HEK293 (cell line): ENCODE data around the gene ST7.

Source experiments
- CTCF ChIA-PET: fragments of 350-600 bp; formaldehyde crosslinking; extraction: SDS; loops from one replicate; lab custom pipeline; 2021; ENCODE audit warnings: antibody characterized with exemption; lab: Yijun Ruan, JAX
- POLR2A ChIA-PET: fragments of 300-600 bp; formaldehyde crosslinking; extraction: SDS; loops from one replicate; lab custom pipeline; 2020; ENCODE audit warnings: antibody characterized with exemption, inconsistent platforms; lab: Yijun Ruan, JAX
- H3K27ac ChIP-seq: fragments of 200-500 bp; sonication (Bioruptor generic); 2 replicates; pipeline ENCODE4 v1.5.1; 2014; ENCODE audit warnings: low read depth, low read length, control low read depth, inconsistent platforms; ENCODE audit errors: extremely low read depth
- H3K36me3 ChIP-seq, 2 experiments: fragments of 200-500 bp in 1 of 2; sonication (Bioruptor generic) in 1 of 2; 1 replicate in 1 of 2; 2 replicates in 1 of 2; pipeline ENCODE4 v1.5.1; 2014 to 2017; ENCODE audit warnings: inconsistent platforms in 2 of 2, low read length in 2 of 2; ENCODE audit not compliant: control insufficient read depth in 2 of 2, insufficient read depth in 1 of 2
- H3K4me1 ChIP-seq: fragments of 200-500 bp; sonication (Bioruptor generic); 2 replicates; pipeline ENCODE4 v1.5.1; 2014; ENCODE audit warnings: mild to moderate bottlenecking, low read length, inconsistent platforms; ENCODE audit not compliant: control insufficient read depth, insufficient read depth
- H3K4me3 ChIP-seq: 2 replicates; pipeline ENCODE4 v1.5.1; 2011; ENCODE audit warnings: low read depth, mild to moderate bottlenecking, control low read depth, low read length, moderate library complexity
- H3K9me3 ChIP-seq: fragments of 200-500 bp; sonication (Bioruptor generic); 2 replicates; pipeline ENCODE4 v1.5.1; 2014; ENCODE audit warnings: low read depth, low read length, inconsistent platforms; ENCODE audit not compliant: control insufficient read depth, insufficient read depth
- GLI4 ChIP-seq: fragments of 450-650 bp; formaldehyde crosslinking; IDR thresholded peaks from 2 replicates; pipeline ENCODE4 v1.5.1; 2016; ENCODE audit warnings: missing biosample characterization, missing genetic modification characterization
- HOXD13 ChIP-seq: sonication (generic); formaldehyde crosslinking; IDR thresholded peaks from 2 replicates; pipeline ENCODE4 v1.8.0; 2022; ENCODE audit warnings: missing genetic modification reagents, borderline replicate concordance
- SP7 ChIP-seq: fragments of 450-650 bp; formaldehyde crosslinking; IDR thresholded peaks from 2 replicates; pipeline ENCODE4 v1.5.1; 2016; ENCODE audit warnings: missing biosample characterization, missing genetic modification characterization
- WT1 ChIP-seq: fragments of 450-650 bp; formaldehyde crosslinking; IDR thresholded peaks from 2 replicates; pipeline ENCODE4 v1.5.1; 2016; ENCODE audit warnings: missing biosample characterization, missing genetic modification characterization
- ZBTB21 ChIP-seq: fragments of 450-650 bp; formaldehyde crosslinking; IDR thresholded peaks from 2 replicates; pipeline ENCODE4 v1.5.1; 2017; ENCODE audit warnings: missing biosample characterization, missing genetic modification characterization
- ZNF223 ChIP-seq: fragments of 450-650 bp; formaldehyde crosslinking; IDR thresholded peaks from 2 replicates; pipeline ENCODE4 v1.5.1; 2016; ENCODE audit warnings: missing biosample characterization, missing genetic modification characterization
- ZNF335 ChIP-seq: fragments of 450-650 bp; formaldehyde crosslinking; conservative IDR thresholded peaks from 2 replicates; pipeline ENCODE4 v1.5.1; 2016; ENCODE audit warnings: missing biosample characterization, missing genetic modification characterization
- ZNF404 ChIP-seq: fragments of 450-650 bp; formaldehyde crosslinking; IDR thresholded peaks from 2 replicates; pipeline ENCODE4 v1.5.1; 2017; ENCODE audit warnings: missing biosample characterization, missing genetic modification characterization
- ZNF433 ChIP-seq: fragments of 450-650 bp; formaldehyde crosslinking; IDR thresholded peaks from 2 replicates; pipeline ENCODE4 v1.5.1; 2016; ENCODE audit warnings: missing biosample characterization, missing genetic modification characterization, low read depth
- ZNF549 ChIP-seq: fragments of 450-650 bp; IDR thresholded peaks from 2 replicates; pipeline ENCODE4 v1.5.1; 2018; ENCODE audit warnings: missing biosample characterization, missing genetic modification characterization, mild to moderate bottlenecking, inconsistent platforms, moderate library complexity
- ZNF624 ChIP-seq: fragments of 450-650 bp; formaldehyde crosslinking; IDR thresholded peaks from 2 replicates; pipeline ENCODE4 v1.5.1; 2017; ENCODE audit warnings: missing biosample characterization, missing genetic modification characterization
- ZNF791 ChIP-seq: fragments of 450-650 bp; formaldehyde crosslinking; IDR thresholded peaks from 2 replicates; pipeline ENCODE4 v1.5.1; 2016; ENCODE audit warnings: missing biosample characterization, missing genetic modification characterization
- ZSCAN23 ChIP-seq: fragments of 450-650 bp; formaldehyde crosslinking; IDR thresholded peaks from 2 replicates; pipeline ENCODE4 v1.5.1; 2016; ENCODE audit warnings: missing biosample characterization, missing genetic modification characterization
- TF ChIP-seq, protein P1 (sequence below): fragments of 450-650 bp; formaldehyde crosslinking; IDR thresholded peaks from 2 replicates; pipeline ENCODE4 v1.5.1; 2016; ENCODE audit warnings: missing biosample characterization, missing genetic modification characterization
- TF ChIP-seq, protein P2 (sequence below): fragments of 450-650 bp; formaldehyde crosslinking; IDR thresholded peaks from 2 replicates; pipeline ENCODE4 v1.5.1; 2016; ENCODE audit warnings: missing biosample characterization, missing genetic modification characterization
- TF ChIP-seq, protein P3 (sequence below): fragments of 450-650 bp; formaldehyde crosslinking; IDR thresholded peaks from 2 replicates; pipeline ENCODE4 v1.5.1; 2017; ENCODE audit warnings: missing biosample characterization, missing genetic modification characterization
- TF ChIP-seq, protein P4 (sequence below): fragments of 450-650 bp; IDR thresholded peaks from 2 replicates; pipeline ENCODE4 v1.5.1; 2018; ENCODE audit warnings: missing biosample characterization, mild to moderate bottlenecking, missing genetic modification characterization

The ST7 gene

DNA sequence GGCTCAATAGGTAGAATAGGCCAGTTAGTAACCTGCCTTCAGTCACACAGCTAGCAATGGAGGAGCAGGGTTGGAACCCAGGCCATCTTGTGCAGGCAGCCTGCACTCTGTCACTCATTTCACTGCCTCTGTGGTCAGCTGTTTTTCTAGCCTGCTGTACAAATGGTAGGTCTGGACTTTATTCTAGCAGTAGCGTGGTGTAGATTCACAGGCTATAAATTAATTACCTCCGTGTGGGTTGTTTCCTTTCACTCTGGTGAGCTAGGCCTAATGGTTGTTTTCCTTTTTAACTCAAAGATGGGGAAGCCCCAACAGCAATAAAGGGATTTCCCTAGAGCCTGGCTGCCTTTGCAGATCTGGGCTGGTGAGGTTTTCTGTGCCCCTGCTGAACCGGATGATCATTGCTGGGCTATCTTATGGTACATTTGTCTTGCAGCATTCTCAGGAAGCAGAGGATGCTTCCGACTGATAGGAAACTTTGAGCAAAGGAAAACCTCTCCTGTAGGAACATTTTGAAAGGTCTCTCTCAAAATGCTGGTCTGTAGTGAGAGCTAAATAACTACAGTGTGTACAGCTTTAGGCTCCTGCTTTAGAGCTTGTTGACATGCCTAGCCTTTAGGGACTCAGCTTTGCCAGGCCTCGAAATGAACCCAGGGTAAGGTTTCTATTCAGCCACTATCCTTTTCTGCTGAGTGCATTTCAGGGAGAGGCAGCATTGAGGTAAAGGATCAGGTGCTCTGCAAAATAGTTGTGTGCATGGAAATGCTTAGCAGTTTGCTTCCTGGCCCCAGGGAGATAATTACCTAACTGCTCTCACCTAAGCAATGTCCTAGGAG lies 157.4 kb downstream of the ST7 start (continued):
- no peak for TF ChIP-seq ZSCAN23 (tag by site-specific recombination)
- TF ChIP-seq SP7 (tag by site-specific recombination), result 0 out of 2 replicates have a peak, but pooled peaks have one; percentile 13
- TF ChIP-seq GLI4, result no peak

DNA sequence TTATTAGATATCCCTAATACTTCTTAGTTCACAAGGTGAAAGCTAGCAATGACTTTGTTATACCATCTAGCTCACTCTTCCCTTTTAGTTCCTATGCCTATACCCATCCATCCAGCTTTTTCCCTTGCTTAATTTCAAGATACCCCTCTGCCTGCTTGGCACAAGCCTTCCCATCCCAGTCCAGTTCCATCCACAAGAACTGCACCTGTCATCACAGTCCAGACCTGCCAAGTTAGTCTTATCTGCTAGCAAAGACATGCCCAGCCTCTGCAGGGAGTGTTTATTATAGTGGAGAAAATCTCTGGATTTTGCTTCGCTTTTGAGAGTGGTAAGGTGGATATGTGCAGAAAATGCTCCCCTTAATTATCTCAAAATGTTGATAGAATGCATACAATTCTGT lies 158.2 kb downstream of the ST7 start:
- ChIA-PET CTCF (interaction anchor here (0.9 to 1.8 kb wide), 3 partner anchors 10 to 124 kb away, joined by 3 to 8 read pairs (median 3); no protein-coding TSS in a partner anchor), POLR2A (no interaction called here)
- Histone ChIP-seq H3K4me3 (no peak overlapping the region), H3K4me1 (no peaks in the 10 kb centered on the region), H3K27ac (no peak overlapping the region), H3K36me3 (no peaks in the 10 kb centered on the region), H3K9me3 (no peaks in the 10 kb centered on the region)
- TF ChIP-seq ZNF404 (tag by site-specific recombination) (no peak), ZNF433 (no peak), ZNF335 (tag by site-specific recombination) (no peak), ZNF791 (tag by site-specific recombination) (no peak), ZNF223 (no peak), ZNF624 (tag by site-specific recombination) (no peak), ZNF549 (tag by site-specific recombination) (no peak), WT1 (tag by site-specific recombination) (no peak), ZBTB21 (no peak)
- TF ChIP-seq, protein P1, sequence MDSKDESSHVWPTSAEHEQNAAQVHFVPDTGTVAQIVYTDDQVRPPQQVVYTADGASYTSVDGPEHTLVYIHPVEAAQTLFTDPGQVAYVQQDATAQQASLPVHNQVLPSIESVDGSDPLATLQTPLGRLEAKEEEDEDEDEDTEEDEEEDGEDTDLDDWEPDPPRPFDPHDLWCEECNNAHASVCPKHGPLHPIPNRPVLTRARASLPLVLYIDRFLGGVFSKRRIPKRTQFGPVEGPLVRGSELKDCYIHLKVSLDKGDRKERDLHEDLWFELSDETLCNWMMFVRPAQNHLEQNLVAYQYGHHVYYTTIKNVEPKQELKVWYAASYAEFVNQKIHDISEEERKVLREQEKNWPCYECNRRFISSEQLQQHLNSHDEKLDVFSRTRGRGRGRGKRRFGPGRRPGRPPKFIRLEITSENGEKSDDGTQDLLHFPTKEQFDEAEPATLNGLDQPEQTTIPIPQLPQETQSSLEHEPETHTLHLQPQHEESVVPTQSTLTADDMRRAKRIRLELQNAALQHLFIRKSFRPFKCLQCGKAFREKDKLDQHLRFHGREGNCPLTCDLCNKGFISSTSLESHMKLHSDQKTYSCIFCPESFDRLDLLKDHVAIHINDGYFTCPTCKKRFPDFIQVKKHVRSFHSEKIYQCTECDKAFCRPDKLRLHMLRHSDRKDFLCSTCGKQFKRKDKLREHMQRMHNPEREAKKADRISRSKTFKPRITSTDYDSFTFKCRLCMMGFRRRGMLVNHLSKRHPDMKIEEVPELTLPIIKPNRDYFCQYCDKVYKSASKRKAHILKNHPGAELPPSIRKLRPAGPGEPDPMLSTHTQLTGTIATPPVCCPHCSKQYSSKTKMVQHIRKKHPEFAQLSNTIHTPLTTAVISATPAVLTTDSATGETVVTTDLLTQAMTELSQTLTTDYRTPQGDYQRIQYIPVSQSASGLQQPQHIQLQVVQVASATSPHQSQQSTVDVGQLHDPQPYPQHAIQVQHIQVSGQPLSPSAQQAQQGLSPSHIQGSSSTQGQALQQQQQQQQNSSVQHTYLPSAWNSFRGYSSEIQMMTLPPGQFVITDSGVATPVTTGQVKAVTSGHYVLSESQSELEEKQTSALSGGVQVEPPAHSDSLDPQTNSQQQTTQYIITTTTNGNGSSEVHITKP (tag by site-specific recombination), result no peak
- TF ChIP-seq, protein P2, sequence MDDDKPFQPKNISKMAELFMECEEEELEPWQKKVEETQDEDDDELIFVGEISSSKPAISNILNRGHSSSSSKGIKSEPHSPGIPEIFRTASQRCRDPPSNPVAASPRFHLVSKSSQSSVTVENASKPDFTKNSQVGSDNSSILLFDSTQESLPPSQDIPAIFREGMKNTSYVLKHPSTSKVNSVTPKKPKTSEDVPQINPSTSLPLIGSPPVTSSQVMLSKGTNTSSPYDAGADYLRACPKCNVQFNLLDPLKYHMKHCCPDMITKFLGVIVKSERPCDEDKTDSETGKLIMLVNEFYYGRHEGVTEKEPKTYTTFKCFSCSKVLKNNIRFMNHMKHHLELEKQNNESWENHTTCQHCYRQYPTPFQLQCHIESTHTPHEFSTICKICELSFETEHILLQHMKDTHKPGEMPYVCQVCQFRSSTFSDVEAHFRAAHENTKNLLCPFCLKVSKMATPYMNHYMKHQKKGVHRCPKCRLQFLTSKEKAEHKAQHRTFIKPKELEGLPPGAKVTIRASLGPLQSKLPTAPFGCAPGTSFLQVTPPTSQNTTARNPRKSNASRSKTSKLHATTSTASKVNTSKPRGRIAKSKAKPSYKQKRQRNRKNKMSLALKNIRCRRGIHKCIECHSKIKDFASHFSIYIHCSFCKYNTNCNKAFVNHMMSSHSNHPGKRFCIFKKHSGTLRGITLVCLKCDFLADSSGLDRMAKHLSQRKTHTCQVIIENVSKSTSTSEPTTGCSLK (tag by site-specific recombination), result no peak
- TF ChIP-seq, protein P3, sequence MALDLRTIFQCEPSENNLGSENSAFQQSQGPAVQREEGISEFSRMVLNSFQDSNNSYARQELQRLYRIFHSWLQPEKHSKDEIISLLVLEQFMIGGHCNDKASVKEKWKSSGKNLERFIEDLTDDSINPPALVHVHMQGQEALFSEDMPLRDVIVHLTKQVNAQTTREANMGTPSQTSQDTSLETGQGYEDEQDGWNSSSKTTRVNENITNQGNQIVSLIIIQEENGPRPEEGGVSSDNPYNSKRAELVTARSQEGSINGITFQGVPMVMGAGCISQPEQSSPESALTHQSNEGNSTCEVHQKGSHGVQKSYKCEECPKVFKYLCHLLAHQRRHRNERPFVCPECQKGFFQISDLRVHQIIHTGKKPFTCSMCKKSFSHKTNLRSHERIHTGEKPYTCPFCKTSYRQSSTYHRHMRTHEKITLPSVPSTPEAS (tag by site-specific recombination), result no peak

DNA sequence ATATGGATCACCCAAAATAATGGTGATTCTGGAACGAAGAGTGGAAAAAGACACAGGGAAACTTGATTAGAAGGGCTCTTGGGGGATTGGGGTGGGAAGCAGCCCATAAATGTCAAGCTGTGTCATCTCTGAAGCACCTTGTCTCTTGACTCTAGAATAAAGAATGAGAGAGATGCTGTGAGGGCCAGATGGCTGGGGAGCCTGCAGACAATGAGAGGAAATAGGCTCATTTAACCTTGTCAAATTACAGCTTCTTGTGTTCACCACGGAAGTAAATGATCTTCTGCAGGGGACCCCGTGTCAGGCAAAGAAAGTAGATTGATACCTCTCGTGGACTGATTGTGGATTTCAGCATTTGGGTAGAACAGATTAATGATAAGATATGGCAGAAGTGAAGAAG lies 159.3 kb downstream of the ST7 start:
- CTCF ChIA-PET, result interaction anchor here (0.6 to 1.1 kb wide), 2 partner anchors 9 to 129 kb away, joined by 3 to 4 read pairs; no protein-coding TSS in a partner anchor
- no peak overlapping the region for H3K27ac ChIP-seq
- TF ChIP-seq, protein P4, sequence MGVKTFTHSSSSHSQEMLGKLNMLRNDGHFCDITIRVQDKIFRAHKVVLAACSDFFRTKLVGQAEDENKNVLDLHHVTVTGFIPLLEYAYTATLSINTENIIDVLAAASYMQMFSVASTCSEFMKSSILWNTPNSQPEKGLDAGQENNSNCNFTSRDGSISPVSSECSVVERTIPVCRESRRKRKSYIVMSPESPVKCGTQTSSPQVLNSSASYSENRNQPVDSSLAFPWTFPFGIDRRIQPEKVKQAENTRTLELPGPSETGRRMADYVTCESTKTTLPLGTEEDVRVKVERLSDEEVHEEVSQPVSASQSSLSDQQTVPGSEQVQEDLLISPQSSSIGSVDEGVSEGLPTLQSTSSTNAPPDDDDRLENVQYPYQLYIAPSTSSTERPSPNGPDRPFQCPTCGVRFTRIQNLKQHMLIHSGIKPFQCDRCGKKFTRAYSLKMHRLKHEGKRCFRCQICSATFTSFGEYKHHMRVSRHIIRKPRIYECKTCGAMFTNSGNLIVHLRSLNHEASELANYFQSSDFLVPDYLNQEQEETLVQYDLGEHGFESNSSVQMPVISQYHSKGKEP (tag by site-specific recombination), result no peak
- TF ChIP-seq, protein P3 (tag by site-specific recombination), result no peak
- no peak for TF ChIP-seq HOXD13
- no peaks in the 10 kb centered on the region for H3K9me3 ChIP-seq
- H3K4me1 ChIP-seq, result no peaks in the 10 kb centered on the region
- no peaks in the 10 kb centered on the region for H3K36me3 ChIP-seq
- POLR2A ChIA-PET, result no interaction called here
- H3K4me3 ChIP-seq, result no peak overlapping the region
